Activated CD4-positive, alpha-beta T cell treated with anti-CD3 and anti-CD28 coated beads, Interleukin-10, Interleukin-2, amounts not matched to agents 100 ng/mL and 50 ng/mL, durations not matched to agents 16 hours and 8 hours (primary cell): Measurements from ENCODE around the gene DPM3.
"Not testable (repeated sequence)": the region's sequence is repeated elsewhere in the genome, so short reads cannot be mapped to it uniquely, and the experiment has no call there.

Experiments used
- DNase-seq: peaks from one replicate; pipeline ENCODE4 v3.0.0-alpha.2; 2020

Gene DPM3

DNA sequence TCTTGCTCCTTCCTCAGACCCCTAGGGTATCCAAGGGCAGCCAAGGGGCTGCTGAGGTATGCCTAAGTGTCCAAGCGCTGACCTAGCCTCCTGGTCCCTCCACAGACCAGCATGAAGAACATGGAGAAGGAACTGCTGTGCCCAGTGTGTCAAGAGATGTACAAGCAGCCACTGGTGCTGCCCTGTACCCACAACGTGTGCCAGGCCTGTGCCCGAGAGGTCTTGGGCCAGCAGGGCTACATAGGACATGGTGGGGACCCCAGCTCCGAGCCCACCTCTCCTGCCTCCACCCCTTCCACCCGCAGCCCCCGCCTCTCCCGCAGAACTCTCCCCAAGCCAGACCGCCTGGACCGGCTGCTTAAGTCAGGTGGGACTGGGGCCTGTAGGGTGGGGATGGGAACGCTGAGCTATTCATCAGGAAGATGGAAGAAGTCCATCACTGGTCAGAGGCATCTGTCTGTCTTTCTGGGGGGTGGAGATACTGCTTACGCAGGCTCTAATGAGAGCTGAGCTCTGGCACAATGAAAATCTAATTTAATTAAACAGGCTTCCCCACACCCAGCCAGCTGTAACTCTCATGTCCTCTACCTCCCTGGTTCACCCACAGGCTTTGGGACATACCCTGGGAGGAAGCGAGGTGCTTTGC is 35.1 kb upstream of the DPM3 start:
- DNase-seq = no peak

DNA sequence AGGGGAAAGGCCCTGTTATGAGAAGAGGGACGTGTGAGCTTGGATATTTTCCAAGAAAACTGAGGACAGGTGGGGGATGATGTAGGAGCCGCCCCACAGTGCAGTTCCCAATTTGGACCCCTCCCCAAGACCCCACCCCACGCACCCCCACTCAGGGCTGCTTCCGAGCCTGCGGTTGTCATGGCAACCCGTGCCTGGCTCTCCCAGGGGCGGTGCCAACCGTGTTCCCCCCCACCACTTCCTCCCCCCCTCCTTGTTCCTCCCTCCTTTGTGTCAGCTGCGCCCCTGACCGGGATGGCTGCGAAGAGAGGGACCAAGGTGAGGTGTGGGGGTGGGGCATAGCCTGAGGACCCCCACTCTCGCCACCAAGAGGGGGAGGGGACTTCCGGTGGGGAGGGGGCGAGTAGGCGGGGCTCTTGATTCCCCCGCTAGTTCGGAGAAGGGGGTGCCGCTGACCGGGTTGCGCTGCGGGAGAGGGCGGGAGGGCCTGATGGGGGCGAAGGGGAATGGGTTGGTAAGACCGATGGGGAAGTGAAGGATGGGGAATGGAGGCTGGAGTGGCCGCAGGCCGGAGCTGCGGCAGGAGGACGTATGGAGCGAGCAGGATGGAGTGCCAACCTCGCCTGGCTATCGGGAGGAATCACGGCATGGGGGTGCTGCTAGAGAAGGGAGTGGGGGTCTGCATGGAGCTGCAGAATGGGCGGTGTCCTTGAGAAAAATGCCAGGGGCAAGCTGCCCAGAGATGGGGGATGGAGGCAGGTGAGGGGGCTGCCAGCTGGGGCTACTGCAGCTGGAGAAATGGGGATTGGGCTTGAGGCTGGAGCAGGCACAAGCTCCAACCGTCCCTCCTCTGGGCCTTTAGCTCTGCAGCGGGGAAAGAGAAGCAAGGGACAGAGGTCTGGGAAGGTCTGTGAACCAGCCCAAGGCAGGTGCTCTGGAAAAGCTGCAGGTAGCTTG is 34.3 kb upstream of the DPM3 start:
- DNase-seq = peak; percentile 67

DNA sequence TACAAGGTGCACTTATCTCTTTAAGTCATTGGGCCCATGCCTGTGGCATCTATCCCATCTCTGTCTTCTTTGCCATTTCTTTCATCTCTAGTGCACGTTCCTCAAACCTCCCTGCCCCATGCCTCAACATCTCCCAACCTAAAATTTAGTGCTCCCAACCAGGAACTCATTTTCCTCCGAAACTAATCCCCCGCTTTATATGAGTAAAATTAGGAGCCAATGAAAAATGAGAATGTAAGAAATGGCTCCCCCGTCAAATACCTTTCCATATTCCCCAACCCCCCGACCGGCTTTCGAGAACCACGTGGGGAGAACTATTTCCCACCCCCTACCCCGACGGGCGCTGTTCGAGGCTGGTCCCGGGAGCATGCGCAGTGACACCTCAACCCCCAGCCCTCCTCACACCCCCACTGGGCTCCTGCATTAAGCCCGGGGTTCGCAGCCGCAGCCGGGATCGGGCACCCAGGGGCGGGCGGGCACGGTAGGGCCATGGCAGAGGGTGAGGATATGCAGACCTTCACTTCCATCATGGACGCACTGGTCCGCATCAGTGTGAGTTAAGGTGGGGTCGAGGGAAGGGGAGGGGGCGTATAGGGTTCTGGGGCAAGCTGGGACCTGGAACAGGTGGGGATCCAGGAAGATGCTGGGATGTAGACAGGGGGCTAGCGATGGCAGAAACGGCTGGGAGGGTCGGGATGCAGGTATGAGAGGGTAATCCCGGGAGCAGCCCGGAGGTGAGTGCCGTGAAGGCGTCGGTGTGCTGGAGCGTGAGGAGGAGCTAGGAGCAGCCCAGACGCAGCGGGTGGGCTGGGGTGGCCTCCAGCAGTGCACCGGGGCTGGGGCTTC is 33.4 kb upstream of the DPM3 start, which contains the start of gene TRIM46:
Gene TRIM46, plus strand, starts transcription at position 372 of the 846 bp plus-strand sequence. Its CDS starts 118 bp downstream, at position 490.
- DNase-seq = peak; percentile 86

DNA sequence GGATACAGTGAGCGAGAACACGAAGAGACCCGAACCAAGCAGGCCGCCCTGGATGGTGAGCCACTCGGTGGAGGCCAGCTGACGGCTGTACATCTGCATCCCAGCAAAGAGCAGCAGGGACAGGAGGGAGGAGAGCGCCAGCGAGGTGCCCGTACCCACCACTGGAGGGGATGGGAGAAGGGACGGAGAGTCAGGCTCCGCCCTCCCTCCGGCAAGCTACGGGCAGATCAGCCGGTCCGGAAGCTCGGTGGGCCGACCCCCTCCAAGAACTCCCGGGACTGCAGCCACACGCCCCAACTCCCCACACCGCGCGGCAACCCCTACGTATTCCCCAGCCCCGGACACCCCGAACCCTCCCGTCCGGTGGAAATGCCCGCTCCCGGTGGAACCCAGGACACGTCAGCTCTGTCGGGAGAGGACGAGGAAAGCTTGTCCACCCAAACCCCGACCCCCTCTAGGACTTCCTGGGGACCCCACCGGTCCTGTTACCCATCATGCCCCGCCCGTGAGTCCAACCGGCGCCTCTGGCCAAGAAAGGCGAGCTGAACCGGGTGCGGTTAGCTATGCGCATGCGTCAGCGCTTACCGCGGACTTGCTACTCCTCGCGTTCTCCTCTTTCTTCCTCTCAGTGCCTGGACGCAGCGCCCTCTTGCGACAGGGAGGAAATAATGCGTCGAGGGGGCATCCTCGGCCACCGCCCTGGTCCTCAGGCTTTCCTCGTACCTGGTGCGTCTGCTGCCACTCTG is 32.6 kb upstream of the DPM3 start, which contains the start of gene KRTCAP2:
Gene KRTCAP2, minus strand, starts transcription at position 573 of the 746 bp plus-strand sequence. Its CDS starts 80 bp downstream, at position 493.
- DNase-seq = peak; percentile 98

DNA sequence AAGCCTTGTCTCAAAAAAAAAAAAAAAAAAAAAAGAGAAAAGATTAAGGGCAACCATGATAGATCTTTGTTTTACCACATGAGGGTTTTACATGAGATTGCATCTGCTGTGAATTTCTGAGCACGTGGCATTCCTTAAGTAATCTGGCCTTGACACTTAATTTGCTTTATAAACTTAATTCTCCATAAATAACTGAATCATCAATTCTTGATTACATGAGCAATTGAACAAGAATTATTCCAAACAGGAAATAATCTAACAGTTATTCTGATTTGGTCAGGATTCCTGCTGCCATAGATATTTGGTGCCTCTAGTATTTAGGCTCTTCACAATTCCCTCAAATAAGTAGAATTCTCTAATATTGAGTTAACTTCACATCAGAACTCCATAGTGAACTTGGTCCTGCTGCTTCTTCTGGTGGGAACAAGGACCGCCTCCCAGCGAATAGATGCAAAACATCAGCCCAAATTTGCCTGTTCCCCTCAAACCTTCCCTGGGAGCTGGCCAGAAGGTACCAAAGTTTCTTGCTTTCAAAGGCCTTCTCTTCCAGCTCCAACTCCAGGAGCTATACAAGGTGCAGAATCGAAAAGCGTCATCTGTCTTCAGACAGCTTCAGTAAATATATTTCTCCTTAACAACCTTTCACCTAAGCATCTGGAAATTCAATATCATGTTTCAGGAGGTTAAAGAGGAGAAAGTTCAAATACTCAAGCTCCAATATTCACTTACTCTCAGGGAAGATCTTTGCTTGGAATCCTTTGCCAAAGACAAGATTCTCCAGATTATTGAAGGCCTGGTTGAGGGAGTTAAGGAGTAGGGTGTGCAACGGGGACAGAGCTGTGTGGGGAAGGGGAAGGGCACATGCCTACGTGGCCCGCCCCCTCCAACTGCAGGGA is 31.8 kb upstream of the DPM3 start:
- DNase-seq = no peak

DNA sequence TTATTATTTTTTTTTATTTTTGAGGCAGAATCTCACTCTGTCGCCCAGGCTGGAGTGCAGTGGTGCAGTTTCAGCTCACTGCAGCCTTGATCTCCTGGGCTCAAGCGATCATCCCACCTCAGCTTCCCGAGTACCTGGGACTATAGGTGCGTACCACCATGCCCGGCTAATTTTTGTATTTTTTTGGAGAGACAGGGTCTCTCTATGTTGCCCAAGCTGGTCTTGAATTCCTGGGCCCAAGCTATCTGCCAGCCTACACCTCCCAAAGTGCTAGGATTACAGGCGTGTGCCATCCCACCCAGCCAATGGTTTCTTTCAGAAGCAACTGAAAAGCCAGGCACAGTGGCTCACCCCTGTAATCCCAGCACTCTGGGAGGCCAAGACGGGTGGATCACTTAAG is 30.5 kb upstream of the DPM3 start:
- no peak for DNase-seq

DNA sequence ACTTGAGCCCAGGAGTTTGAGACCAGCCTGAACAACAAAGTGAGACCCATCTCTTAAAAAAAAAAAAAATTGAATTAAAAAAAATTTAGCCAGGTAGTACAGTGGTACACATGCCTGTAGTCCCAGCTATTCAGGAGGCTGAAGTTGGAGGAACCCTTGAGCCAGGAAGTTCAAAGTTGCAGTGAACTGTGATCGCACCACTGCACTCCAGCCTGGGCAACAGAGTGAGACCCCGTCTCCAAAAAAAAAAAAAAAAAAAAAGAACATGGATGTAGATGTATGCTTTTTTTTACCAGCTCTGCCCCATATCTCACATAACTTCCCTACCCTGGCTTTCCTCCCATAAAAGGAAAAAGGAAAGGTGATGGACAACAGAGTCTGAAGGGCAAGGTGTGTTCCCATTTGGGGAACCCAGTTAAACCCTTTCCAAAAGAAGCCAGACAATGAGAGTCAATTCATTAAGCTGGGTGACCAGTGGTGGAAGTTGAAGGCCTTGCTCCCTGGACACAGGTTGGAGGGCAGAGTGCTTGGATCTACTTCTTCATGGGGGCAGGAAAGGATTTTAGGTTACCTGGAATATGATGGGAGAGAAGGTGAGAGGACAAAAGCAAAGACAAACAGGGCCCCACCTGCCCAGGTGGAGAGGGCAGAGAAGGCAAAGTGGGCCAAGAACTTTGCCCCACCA is 29.9 kb upstream of the DPM3 start:
- no peak for DNase-seq

DNA sequence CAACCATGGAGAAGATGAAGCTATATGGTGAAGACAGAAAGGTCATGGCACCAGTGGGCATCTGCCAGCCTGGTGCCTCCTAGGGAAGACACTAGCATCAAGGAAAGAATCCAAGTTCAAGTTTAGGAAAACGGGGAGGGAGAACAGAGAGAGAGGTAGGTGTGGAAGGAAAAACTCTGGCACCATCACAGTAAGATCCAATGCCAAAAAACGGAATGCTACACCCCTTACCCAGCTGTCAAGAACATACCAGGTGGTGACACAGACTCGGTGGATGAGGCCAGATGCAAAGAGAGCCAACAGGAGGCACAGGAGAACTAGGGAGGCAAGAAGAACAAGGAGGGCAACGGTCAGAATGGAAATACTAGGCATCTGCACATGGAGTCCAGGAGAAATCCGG is 29.2 kb upstream of the DPM3 start:
- no peak for DNase-seq

- no peak for DNase-seq
Observed at GRCh38 chr1:155168456-155169210, 28.3 kb upstream of the DPM3 start.

DNA sequence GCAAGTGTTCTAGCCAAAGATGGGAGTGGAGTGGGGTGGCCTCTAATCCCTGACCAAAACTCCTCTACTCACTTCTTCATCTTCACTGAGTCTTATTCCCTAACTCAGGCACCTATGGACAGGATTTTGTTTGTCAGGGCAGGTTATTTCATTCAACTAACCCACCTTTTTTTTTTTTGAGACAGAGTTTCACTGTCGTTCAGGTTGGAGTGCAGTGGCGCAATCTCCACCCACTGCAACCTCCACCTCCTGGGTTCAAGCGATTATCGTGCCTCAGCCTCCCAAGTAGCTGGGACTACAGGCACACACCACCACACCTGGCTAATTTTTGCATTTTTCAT is 27.7 kb upstream of the DPM3 start:
- not testable (repeated sequence) for DNase-seq

- peak; percentile 89 for DNase-seq
Observed at GRCh38 chr1:155167166-155168104, 27.1 kb upstream of the DPM3 start.

GRCh38 chr1:155166471-155167165 is 26.3 kb upstream of the DPM3 start:
- DNase-seq = no peak

DNA sequence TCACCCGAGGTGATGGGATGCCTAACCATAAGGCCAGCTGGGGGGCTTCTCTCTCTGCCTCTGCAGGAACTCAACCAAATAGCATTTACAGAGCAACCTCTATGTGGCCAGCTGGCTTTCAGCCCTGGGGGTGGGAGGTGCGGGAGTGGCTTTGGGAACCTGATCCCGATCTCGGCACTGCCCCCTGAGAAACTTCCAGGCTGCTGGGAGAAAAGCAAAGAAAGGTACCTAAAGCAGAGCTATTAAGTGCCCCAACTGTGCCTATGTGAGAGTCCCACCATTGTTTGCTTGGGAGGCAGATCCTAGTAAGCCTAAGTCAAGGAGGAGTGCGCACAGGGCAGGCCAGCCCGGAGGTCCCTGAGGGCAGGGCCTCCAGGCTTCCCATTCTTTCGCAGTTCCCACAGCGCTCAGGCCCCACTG is 25.7 kb upstream of the DPM3 start:
- DNase-seq = no peak

- not testable (repeated sequence) for DNase-seq
Observed at GRCh38 chr1:155164625-155165024, 24.3 kb upstream of the DPM3 start.

GRCh38 chr1:155163785-155164184 is 23.5 kb upstream of the DPM3 start:
- DNase-seq = not testable (repeated sequence)

GRCh38 chr1:155162631-155163030 is 22.3 kb upstream of the DPM3 start:
- DNase-seq = not testable (repeated sequence)

DNA sequence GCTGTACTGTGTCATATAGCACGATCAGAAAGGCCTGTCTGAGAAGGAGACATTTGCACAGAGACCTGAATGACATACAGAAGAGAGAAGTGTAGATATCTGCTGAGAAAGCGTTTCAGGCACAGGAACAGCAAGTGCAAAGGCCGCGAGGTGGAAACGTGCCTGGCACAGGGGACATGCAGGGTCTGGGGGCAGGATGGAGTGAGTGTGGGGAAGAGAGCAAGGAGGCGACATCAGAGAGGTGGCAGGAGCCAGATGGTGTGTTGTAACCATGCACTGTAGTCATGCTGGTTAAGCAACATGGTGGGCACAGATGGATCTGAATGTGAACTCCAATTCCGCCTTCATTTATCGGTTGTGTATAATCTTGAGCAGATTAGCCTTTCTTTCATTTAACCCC is 19.8 kb upstream of the DPM3 start:
- no peak for DNase-seq

- no peak for DNase-seq
Observed at GRCh38 chr1:155158991-155159390, 18.7 kb upstream of the DPM3 start.
